Astrocyte (in vitro differentiated cells and primary cell): ENCODE measurements around the gene CYB5A.

Source experiments
- EZH2 ChIP-seq: IDR thresholded peaks from 2 replicates; pipeline ENCODE4 v1.6.1; 2012; ENCODE audit warnings: mild to moderate bottlenecking, low read length, inconsistent platforms; ENCODE audit not compliant: insufficient read depth
- TF ChIP-seq, protein P1 (sequence below): IDR thresholded peaks from 2 replicates; pipeline ENCODE4 v1.5.1; 2011; ENCODE audit warnings: low read depth, mild to moderate bottlenecking, inconsistent platforms, low read length, moderate library complexity; ENCODE audit not compliant: insufficient read depth

DNA sequence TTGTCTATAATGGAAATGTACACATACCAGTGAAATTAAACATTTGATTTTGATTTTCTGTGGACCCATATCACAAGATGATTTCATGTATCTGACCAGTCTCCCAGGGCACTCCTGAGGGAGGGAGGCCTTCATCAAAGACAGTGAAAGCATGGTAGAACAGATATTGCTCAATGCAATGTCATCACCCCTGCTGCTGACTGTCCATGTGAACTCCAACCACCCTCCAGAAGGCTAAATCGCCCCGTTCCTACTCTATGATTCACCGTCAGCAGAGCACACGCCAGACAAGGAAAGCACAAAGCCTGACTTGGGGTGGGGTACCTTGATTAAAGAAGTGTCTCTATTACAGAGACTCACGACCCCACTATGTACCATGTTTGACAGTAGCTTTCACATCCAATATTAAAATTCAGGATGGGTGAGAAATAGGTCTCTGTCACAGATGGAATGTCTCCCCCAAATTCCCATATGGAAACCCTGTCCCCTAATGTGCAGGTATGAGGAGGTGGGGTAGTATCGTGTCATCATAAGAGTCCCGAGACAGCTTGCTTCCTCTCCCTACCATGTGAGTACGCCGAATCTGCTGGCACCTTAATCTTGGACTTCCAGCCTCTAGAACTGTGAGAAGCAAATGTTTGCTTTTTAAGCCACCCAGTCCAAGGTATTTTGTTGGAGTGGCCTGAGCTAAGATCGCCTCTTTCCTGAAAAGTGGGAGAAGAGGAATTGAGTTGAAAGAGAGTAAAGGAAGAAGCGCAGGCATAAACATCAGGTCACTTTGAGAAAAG lies 42.4 kb downstream of the CYB5A start:
- TF ChIP-seq, protein P1, sequence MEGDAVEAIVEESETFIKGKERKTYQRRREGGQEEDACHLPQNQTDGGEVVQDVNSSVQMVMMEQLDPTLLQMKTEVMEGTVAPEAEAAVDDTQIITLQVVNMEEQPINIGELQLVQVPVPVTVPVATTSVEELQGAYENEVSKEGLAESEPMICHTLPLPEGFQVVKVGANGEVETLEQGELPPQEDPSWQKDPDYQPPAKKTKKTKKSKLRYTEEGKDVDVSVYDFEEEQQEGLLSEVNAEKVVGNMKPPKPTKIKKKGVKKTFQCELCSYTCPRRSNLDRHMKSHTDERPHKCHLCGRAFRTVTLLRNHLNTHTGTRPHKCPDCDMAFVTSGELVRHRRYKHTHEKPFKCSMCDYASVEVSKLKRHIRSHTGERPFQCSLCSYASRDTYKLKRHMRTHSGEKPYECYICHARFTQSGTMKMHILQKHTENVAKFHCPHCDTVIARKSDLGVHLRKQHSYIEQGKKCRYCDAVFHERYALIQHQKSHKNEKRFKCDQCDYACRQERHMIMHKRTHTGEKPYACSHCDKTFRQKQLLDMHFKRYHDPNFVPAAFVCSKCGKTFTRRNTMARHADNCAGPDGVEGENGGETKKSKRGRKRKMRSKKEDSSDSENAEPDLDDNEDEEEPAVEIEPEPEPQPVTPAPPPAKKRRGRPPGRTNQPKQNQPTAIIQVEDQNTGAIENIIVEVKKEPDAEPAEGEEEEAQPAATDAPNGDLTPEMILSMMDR = no peak
- TF ChIP-seq EZH2 = no peak
